D721Med (cell line): Measurements from ENCODE around the gene WTAP.

ENCODE experiments used
- DNase-seq: peaks from one replicate; pipeline ENCODE4 v3.0.0; 2011; ENCODE audit warnings: low spot score; ENCODE audit not compliant: insufficient read length
- FAIRE-seq: peaks from 2 replicates; lab custom pipeline; 2011; peaks lifted over from hg19 to GRCh38; lab: Jason Lieb, UNC
- TF ChIP-seq, protein P1 (sequence below): IDR thresholded peaks from 2 replicates; pipeline ENCODE4 v1.5.1; 2012; ENCODE audit warnings: mild to moderate bottlenecking, control low read depth; ENCODE audit not compliant: insufficient read depth; ENCODE audit errors: missing control alignments

The WTAP gene

DNA sequence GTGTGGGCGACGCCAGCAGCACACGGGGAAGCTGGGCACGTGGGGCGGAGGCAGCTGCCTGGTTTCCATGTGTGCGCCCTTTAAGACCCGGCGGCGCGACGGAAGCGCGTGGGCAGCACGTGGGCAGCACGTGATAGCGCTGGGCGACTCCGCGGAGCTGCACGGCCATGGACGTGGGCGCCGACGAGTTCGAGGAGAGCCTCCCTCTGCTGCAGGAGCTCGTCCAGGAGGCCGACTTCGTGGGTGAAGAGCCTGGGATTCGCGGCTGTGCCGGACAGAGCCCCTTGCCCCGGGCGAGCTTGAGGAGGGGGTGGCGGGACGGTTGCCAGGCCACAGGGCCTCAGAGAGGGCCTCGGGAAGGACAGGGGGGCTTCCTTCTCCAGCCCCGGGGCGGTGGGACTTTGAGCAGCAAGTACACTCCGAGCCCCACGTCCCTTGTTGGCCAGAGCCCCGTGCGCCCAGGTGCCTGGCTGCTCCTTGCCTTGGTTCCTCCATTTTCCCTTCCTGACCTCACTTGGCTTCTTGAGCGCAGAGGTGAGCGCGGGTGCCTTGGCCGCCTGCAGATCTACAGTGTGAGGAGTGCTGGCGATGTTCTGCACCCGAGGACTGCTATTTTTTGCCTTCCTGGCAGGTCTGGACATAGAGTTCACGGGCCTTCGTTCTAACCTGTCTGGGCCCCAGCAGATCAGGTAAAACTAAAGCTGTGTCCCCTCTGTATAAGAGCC, 73.0 kb downstream of the WTAP start, which contains the start of gene PNLDC1:
TSS of gene PNLDC1 (plus strand) at position 136 of the 725 bp plus-strand sequence. CDS start at position 168, 32 bp downstream.
- TF ChIP-seq, protein P1, sequence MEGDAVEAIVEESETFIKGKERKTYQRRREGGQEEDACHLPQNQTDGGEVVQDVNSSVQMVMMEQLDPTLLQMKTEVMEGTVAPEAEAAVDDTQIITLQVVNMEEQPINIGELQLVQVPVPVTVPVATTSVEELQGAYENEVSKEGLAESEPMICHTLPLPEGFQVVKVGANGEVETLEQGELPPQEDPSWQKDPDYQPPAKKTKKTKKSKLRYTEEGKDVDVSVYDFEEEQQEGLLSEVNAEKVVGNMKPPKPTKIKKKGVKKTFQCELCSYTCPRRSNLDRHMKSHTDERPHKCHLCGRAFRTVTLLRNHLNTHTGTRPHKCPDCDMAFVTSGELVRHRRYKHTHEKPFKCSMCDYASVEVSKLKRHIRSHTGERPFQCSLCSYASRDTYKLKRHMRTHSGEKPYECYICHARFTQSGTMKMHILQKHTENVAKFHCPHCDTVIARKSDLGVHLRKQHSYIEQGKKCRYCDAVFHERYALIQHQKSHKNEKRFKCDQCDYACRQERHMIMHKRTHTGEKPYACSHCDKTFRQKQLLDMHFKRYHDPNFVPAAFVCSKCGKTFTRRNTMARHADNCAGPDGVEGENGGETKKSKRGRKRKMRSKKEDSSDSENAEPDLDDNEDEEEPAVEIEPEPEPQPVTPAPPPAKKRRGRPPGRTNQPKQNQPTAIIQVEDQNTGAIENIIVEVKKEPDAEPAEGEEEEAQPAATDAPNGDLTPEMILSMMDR, result no peak
- FAIRE-seq (no peak), DNase-seq (no peak)

DNA sequence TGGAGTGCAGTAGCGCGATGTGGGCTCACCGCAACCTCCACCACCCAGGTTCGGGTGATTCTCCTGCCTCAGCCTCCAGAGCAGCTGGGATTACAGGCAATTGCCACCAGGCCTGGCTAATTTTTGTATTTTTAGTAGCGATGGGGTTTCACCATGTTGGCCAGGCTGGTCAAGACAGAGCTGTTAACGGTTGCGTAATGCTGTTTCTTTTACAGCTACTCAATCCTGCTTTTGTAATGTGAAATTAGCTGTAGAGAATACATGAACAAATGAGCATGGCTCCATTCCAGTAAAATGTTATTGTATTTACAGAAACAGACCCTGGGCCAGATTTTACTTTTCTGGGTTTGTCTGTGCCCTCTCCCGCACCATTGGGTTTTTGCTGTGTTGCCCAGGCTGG, 74.6 kb downstream of the WTAP start:
- no peak for FAIRE-seq
- DNase-seq, result no peak
- TF ChIP-seq, protein P1, result no peak

GRCh38 chr6:159804504-159804903, 77.2 kb downstream of the WTAP start:
- DNase-seq (no peak), FAIRE-seq (no peak)
- TF ChIP-seq, protein P1, result no peak

GRCh38 chr6:159805440-159806020, 78.2 kb downstream of the WTAP start:
- DNase-seq (no peak), FAIRE-seq (no peak)
- TF ChIP-seq, protein P1, result no peak
